Breast epithelium (tissue), 3 donors: Measurements from ENCODE around the gene CMSS1.

Experiments used
- POLR2A ChIP-seq: fragments of 450-650 bp; IDR thresholded peaks from one replicate; pipeline ENCODE4 v1.6.1; 2016; ENCODE audit warnings: antibody characterized with exemption, mild to moderate bottlenecking, moderate library complexity
- POLR2AphosphoS5 ChIP-seq, 3 donors: sonication (generic); formaldehyde crosslinking; IDR thresholded peaks; one replicate each; pipeline ENCODE4 v1.6.1; 2017; ENCODE audit warnings: antibody characterized with exemption in 3 of 3
- TF ChIP-seq, protein P1 (sequence below), 3 donors: fragments of 450-650 bp; IDR thresholded peaks; one replicate each; pipeline ENCODE4 v1.5.1; 2016 to 2017; ENCODE audit warnings: antibody characterized with exemption in 3 of 3, mild to moderate bottlenecking in 3 of 3, moderate library complexity in 3 of 3

DNA sequence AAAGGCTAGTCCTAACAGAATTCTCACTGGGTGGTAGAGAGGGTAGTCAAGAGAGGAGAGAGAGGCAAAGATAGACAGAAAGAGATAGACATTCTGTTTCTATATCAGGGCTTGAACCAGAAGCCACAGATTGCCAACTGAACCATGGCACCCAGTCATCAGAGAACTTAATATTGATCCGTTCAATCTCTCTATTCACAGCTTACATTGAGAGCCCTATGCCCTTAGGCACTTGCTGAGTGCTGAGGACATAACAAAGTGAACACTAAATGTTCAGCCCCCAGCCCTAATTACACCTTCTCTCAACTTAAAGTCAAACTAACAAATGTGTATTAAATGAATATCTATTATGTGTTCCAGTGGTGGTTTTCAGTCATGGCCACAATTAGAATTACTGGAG lies 172.5 kb downstream of the CMSS1 start:
- TF ChIP-seq POLR2AphosphoS5 (IDR thresholded peaks at IDR 0.05) (no peak), POLR2A (no peak)
- TF ChIP-seq, protein P1, sequence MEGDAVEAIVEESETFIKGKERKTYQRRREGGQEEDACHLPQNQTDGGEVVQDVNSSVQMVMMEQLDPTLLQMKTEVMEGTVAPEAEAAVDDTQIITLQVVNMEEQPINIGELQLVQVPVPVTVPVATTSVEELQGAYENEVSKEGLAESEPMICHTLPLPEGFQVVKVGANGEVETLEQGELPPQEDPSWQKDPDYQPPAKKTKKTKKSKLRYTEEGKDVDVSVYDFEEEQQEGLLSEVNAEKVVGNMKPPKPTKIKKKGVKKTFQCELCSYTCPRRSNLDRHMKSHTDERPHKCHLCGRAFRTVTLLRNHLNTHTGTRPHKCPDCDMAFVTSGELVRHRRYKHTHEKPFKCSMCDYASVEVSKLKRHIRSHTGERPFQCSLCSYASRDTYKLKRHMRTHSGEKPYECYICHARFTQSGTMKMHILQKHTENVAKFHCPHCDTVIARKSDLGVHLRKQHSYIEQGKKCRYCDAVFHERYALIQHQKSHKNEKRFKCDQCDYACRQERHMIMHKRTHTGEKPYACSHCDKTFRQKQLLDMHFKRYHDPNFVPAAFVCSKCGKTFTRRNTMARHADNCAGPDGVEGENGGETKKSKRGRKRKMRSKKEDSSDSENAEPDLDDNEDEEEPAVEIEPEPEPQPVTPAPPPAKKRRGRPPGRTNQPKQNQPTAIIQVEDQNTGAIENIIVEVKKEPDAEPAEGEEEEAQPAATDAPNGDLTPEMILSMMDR (IDR thresholded peaks at IDR 0.05) = no peak
